GM19238 (cell line): ENCODE measurements around the gene RAPGEF4.
"Not testable (repeated sequence)": the region's sequence is repeated elsewhere in the genome, so short reads cannot be mapped to it uniquely, and the experiment has no call there.

Source experiments
- DNase-seq: peaks from one replicate; pipeline ENCODE4 v3.0.0; 2011; ENCODE audit warnings: low spot score; ENCODE audit not compliant: insufficient read length

RAPGEF4 gene

GRCh38 chr2:172725746-172726145, 9.9 kb upstream of the RAPGEF4 start:
- DNase-seq, result no peak

DNA sequence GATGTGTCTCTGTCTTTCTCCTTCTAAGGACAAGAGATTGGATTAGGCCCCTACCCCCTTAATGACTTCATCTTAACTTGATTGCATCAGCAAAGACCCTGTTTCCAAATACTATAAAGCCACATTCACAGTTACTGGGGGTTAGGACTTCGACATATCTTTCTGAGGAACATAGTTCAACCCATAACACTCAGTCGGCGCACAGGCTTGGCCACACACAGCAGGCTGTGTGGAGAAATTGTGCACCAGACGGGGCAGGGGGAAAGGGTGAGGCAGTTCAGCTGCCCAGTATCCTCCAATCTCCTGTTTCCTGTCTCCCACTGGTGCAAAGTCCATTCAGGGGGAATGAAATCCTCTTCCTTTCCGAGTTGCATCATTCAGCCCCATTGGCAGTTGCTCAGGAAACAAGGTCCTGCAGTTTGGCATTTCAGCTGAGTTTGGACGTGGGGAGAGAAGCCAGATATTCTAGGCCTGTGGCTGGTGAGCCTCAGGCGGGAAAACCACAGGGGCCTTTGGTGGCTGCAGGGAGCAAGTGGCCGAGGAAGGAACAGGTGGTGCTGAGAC, 9.4 kb upstream of the RAPGEF4 start:
- DNase-seq, result no peak

- DNase-seq, result no peak
These were observed 5.2 kb upstream of the RAPGEF4 start for GRCh38 chr2:172730411-172730810.

GRCh38 chr2:172734711-172735581, 699 bp upstream of the RAPGEF4 start:
- no peak for DNase-seq

DNA sequence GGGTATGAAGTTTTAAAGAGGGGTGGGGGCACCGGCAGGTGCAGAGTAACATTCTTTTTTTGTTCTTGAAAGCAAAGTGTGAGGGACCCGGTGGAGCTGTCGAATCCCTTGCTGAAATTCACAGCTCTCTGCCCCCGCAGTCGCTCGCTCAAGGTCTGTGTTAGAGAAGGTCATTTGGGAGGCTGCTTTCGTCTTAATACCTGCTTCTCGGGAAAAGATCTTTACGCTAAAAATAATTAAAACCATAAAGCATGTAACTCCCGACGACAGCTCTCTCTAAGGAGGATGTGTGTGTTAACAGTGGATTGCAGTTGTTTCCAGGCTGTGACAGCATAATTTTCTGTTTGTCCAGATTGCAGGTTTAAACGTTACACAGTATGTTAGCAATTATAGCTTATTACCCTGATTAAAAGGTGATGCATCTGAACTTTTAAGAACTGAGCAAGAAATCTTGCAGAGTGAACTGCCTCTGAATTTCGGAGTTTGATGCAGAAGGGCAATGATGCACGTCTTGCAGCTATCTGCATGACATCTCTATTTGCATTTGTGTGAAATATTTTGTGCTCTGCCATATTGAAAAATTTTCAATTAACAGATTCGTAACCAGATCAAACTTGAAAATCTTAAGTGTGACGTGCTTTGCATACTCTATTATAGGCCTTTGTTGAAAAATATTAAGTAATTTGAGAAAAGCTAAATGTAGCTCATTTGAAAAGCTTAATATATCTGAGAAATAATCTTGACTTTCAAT, 954 bp downstream of the RAPGEF4 start:
- no peak for DNase-seq

DNA sequence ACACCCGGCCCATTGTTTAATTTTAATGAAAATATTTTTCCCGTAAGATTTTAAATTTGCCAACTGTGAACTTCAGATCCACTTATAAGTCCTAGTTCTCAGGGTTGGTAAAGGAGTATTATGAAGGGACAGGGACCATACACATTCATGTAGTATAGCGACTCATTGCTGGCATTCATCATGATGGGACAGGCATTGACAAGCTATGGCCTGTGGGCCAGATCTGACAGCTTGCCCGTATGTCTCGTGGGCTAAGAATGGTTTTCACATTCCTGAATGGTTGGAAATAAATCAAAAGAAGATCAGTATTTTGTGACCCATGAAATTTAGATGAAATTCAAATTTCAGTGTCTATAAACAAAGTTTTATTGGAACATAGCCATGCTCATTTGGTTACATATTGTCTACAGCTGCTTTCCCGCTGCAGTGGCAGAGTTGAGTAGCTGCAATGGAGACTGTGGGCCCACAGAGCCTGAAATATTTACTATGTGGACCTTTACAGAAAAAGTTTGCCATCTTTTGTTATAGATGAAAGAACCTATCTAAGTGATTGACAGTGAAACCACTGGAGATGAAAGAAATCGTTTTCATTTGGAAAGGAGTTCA, 4.1 kb downstream of the RAPGEF4 start:
- no peak for DNase-seq

GRCh38 chr2:172740856-172741255, 5.2 kb downstream of the RAPGEF4 start:
- no peak for DNase-seq

- DNase-seq, result no peak
These were observed 7.4 kb downstream of the RAPGEF4 start for GRCh38 chr2:172742931-172743540.

- DNase-seq, result no peak
These were observed 8.3 kb downstream of the RAPGEF4 start for GRCh38 chr2:172743898-172744297.

GRCh38 chr2:172745636-172746035, 10.0 kb downstream of the RAPGEF4 start:
- DNase-seq, result no peak

GRCh38 chr2:172748543-172748942, 12.9 kb downstream of the RAPGEF4 start:
- not testable (repeated sequence) for DNase-seq

DNA sequence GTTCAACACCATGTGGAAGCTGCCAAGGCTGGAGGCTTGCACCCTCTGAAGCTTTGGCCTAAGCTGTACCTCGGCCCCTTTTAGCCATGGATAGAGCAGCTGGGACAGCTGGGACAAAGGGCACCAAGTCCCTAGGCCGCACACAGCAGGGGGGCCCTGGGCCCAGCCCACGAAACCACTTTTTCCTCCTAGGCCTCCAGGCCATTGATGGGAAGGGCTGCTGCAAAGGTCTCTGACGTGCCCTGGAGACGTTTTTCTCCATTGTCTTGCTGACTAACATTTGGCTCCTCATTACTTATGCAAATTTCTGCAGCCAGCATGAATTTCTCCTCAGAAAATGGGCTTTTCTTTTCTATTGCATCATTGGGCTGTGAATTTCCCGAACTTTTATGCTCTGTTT, 13.7 kb downstream of the RAPGEF4 start:
- DNase-seq, result no peak

GRCh38 chr2:172751564-172751963, 15.9 kb downstream of the RAPGEF4 start:
- DNase-seq, result no peak

DNA sequence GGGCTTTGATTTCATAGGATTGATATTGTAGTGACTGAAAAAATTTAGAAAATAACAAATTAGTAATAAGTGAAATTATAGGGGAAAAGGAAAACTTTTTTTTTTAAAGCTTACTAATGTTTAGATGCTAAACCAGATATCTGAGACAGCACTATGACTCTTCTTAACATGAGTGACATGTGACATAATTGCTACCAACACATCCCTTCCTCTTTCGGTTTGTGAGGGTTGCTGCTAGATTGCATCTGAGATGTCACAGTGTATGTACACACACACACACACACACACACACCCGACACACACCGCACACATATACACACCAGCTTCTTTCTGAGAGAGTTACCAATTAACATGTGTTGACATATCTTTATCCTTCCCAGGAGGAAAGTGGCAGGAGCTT, 18.0 kb downstream of the RAPGEF4 start:
- no peak for DNase-seq

- DNase-seq, result no peak
These were observed 23.8 kb downstream of the RAPGEF4 start for GRCh38 chr2:172759441-172759840.

GRCh38 chr2:172761306-172761705, 25.7 kb downstream of the RAPGEF4 start:
- DNase-seq, result no peak

- DNase-seq, result no peak
These were observed 26.9 kb downstream of the RAPGEF4 start for GRCh38 chr2:172762574-172762973.

- no peak for DNase-seq
These were observed 27.4 kb downstream of the RAPGEF4 start for GRCh38 chr2:172763079-172763478.

DNA sequence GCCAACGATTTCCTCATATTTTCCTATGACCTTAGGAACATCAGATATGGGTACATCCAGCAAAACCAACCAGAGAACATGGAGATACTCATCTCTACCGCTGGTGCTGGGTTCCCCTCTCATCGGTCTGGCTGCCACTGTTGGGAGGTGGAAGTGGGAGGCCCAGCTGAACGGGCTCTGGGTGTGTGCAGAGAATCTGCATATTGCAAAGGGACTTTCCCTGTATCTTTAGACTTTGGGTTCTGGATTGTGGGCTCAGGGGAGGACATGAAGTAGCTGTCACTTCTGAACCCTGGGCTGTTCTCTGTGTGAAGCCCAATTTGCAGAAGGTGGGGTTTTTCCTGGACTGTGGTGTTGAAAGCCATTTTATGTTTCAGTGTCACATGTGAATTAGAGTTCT, 30.0 kb downstream of the RAPGEF4 start:
- DNase-seq, result no peak

DNA sequence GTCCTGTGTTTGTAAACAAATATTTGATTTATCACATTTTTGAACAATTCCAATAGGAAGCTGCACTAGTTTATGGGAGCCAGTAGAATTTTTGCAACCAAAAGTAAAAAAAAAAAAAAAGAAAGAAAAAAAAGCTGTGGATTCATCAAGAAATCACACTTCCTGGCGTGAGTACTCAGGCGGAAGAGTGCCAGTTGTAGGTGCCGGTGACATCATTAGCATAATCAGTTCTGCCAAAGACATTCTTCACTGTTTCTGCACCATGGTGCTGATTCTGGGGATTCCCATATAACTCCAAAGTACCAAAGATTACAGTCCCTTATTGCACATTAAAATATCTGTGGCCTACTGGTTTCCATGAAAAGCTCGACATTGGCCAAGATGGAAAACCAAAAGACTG, 32.8 kb downstream of the RAPGEF4 start:
- no peak for DNase-seq

- no peak for DNase-seq
These were observed 34.2 kb downstream of the RAPGEF4 start for GRCh38 chr2:172769879-172770278.
